Muscle of leg (tissue), 9 donors: Measurements from ENCODE around the gene IFT43. TPM values are rescaled to one million over a fixed set of nuclear protein-coding genes. Genes with fewer than 3 reads are reported as not detected.

Experiments used
- polyA plus RNA-seq, 8 donors: library from polyadenylated mRNA; unstranded; fragments of 120-200 nt; gene quantifications; one replicate each; pipeline versions ENCODE4 v1.2.1 to v1.2.3, GENCODE V29; 2013; ENCODE audit warnings: inconsistent platforms in 1 of 8, low replicate concordance in 1 of 8; ENCODE audit not compliant: insufficient read length in 8 of 8, insufficient read depth in 1 of 8
- total RNA-seq: library from RNA; stranded (reverse); fragments of 120-200 nt; gene quantifications from one replicate; pipeline ENCODE4 v1.2.4, GENCODE V29; 2013

The IFT43 gene
- total and polyA plus RNA-seq, 9 donors: 22.6 to 32.3 (median 27.8) TPM

Other genes starting within 250 kb of the IFT43 start
- 109 TPM for gene TGFB3, start 3.8 kb upstream of the IFT43 start, total RNA-seq
- gene TGFB3, start 3.8 kb upstream of the IFT43 start, polyA plus RNA-seq: 100 to 1,000 TPM in 4 of 8 donors, 10 to 100 TPM in 4; 59.6 to 132 (median 97.2) TPM
- 29.4 TPM for gene GPATCH2L, start 166.2 kb downstream of the IFT43 start, total RNA-seq
- 10 to 100 TPM; 11.6 to 24.0 (median 18.2) TPM for gene GPATCH2L, start 166.2 kb downstream of the IFT43 start, polyA plus RNA-seq